Neural crest cell (in vitro differentiated cells): Measurements from ENCODE around the gene CNTD1. TPM values are rescaled to one million over a fixed set of nuclear protein-coding genes. Genes with fewer than 3 reads are reported as not detected.

Experiments
- DNase-seq: peaks from one replicate; pipeline ENCODE4 v3.0.0; 2021; ENCODE audit warnings: low read depth, mixed read lengths, low spot score
- H3K27ac Mint-ChIP-seq: one replicate; pipeline ENCODE4 v1.8.0; 2021; ENCODE audit warnings: mild to moderate bottlenecking, mixed read lengths; ENCODE audit not compliant: unreplicated experiment
- H3K27me3 Mint-ChIP-seq: 2 replicates; pipeline ENCODE4 v1.8.0; 2021; ENCODE audit warnings: low read depth, mild to moderate bottlenecking, mixed read lengths
- H3K36me3 Mint-ChIP-seq: 2 replicates; pipeline ENCODE4 v1.8.0; 2021; ENCODE audit warnings: low read depth, mild to moderate bottlenecking, mixed read lengths
- H3K4me1 Mint-ChIP-seq: 2 replicates; pipeline ENCODE4 v1.8.0; 2021; ENCODE audit warnings: mixed read lengths
- H3K4me3 Mint-ChIP-seq: one replicate; pipeline ENCODE4 v1.8.0; 2021; ENCODE audit warnings: mild to moderate bottlenecking, mixed read lengths
- H3K9me3 Mint-ChIP-seq: 2 replicates; pipeline ENCODE4 v1.8.0; 2021; ENCODE audit warnings: mixed read lengths
- CTCF ChIP-seq: fragments of 200-600 bp; sonication (generic); conservative IDR thresholded peaks from 2 replicates; pipeline ENCODE4 v1.5.0; 2021; ENCODE audit warnings: antibody characterized with exemption, mild to moderate bottlenecking
- total RNA-seq: library from RNA; stranded (reverse); gene quantifications from 2 replicates; pipeline ENCODE4 v1.2.1, GENCODE V29; 2021

CNTD1 gene
- total RNA-seq, 1 donor from 2014 or later = not detected

GRCh38 chr17:42782166-42783061 is 16.2 kb upstream of the CNTD1 start:
- H3K27ac Mint-ChIP-seq = no peak overlapping the region
- TF ChIP-seq CTCF = no peak
- DNase-seq = no peak
- H3K36me3 Mint-ChIP-seq = no peaks in the 10 kb centered on the region
- H3K27me3 Mint-ChIP-seq = peaks cover 68% of the 10 kb centered on the region
- no peaks in the 10 kb centered on the region for H3K9me3 Mint-ChIP-seq
- peaks cover 12% of the 10 kb centered on the region for H3K4me1 Mint-ChIP-seq
- H3K4me3 Mint-ChIP-seq = peak overlapping the region; percentile 47

GRCh38 chr17:42783062-42783790 is 15.4 kb upstream of the CNTD1 start:
- peaks cover 12% of the 10 kb centered on the region for H3K4me1 Mint-ChIP-seq
- TF ChIP-seq CTCF = no peak
- peaks cover 72% of the 10 kb centered on the region for H3K27me3 Mint-ChIP-seq
- no peaks in the 10 kb centered on the region for H3K36me3 Mint-ChIP-seq
- no peak overlapping the region for H3K27ac Mint-ChIP-seq
- peak overlapping the region; percentile 47 for H3K4me3 Mint-ChIP-seq
- H3K9me3 Mint-ChIP-seq = no peaks in the 10 kb centered on the region
- DNase-seq = no peak

GRCh38 chr17:42783791-42784138 is 14.9 kb upstream of the CNTD1 start:
- DNase-seq = no peak
- Mint-ChIP-seq H3K36me3 (no peaks in the 10 kb centered on the region), H3K27me3 (peaks cover 72% of the 10 kb centered on the region), H3K4me1 (peaks cover 12% of the 10 kb centered on the region), H3K4me3 (no peak overlapping the region), H3K27ac (no peak overlapping the region), H3K9me3 (no peaks in the 10 kb centered on the region)
- no peak for TF ChIP-seq CTCF

DNA sequence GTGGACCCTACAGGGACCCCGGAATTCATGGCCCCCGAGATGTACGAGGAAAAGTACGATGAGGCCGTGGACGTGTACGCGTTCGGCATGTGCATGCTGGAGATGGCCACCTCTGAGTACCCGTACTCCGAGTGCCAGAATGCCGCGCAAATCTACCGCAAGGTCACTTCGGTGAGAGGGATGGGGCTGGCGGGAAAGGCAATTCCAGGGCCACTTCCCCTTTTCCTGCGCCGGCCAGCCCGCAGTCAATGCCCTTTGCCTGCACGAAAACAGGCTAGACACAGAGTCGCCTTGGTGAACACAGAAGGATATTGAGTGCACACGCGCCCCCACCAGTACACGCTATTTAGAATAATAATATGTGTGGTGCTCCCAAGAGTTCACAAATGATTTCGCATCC is 14.3 kb upstream of the CNTD1 start:
- no peak for DNase-seq
- H3K36me3 Mint-ChIP-seq = no peaks in the 10 kb centered on the region

More for the DNA sequence above, 14.3 kb upstream of the CNTD1 start:
- Mint-ChIP-seq H3K27me3 (peaks cover 74% of the 10 kb centered on the region), H3K9me3 (no peaks in the 10 kb centered on the region), H3K4me3 (no peak overlapping the region), H3K4me1 (peaks cover 10% of the 10 kb centered on the region), H3K27ac (no peak overlapping the region)
- no peak for TF ChIP-seq CTCF
